MCF 10A (cell line): ENCODE results near the gene ISG20L2. TPM values are rescaled to one million over a fixed set of nuclear protein-coding genes. Genes with fewer than 3 reads are reported as not detected.

Experiments
- BruUV-seq: library from RNA; stranded (reverse); fragments of 400-500 nt; replicated peaks from 2 replicates; lab custom pipeline; 2021; lab: Mats Ljungman, UMichigan
- CTCF ChIA-PET: fragments of 300-600 bp; sonication (Branson Sonifier 250); formaldehyde crosslinking; extraction: SDS; loops from one replicate; lab custom pipeline; 2021; ENCODE audit warnings: antibody characterized with exemption, inconsistent platforms; lab: Yijun Ruan, JAX
- POLR2A ChIA-PET: fragments of 300-600, 350-650 bp; sonication (Branson Sonifier 250); formaldehyde crosslinking; extraction: SDS; loops from one replicate; lab custom pipeline; 2020; ENCODE audit warnings: antibody characterized with exemption, inconsistent platforms; lab: Yijun Ruan, JAX
- DNase-seq: peaks from one replicate; pipeline ENCODE4 v3.0.0-alpha.2; 2018; ENCODE audit not compliant: unreplicated experiment
- H3K27ac Mint-ChIP-seq: one replicate; pipeline ENCODE4 v1.8.0; 2022; ENCODE audit warnings: mild to moderate bottlenecking, low read depth, mixed read lengths; ENCODE audit not compliant: unreplicated experiment
- H3K27me3 Mint-ChIP-seq: one replicate; pipeline ENCODE4 v1.8.0; 2022; ENCODE audit warnings: mixed read lengths; ENCODE audit not compliant: insufficient read depth, unreplicated experiment
- H3K36me3 Mint-ChIP-seq: one replicate; pipeline ENCODE4 v1.8.0; 2022; ENCODE audit warnings: mild to moderate bottlenecking, moderate library complexity, mixed read lengths; ENCODE audit not compliant: insufficient read depth, unreplicated experiment
- H3K4me1 Mint-ChIP-seq: one replicate; pipeline ENCODE4 v1.8.0; 2022; ENCODE audit warnings: mixed read lengths; ENCODE audit not compliant: insufficient read depth, unreplicated experiment
- H3K4me3 Mint-ChIP-seq: one replicate; pipeline ENCODE4 v1.8.0; 2022; ENCODE audit warnings: mild to moderate bottlenecking, moderate library complexity, mixed read lengths; ENCODE audit not compliant: unreplicated experiment
- H3K9me3 Mint-ChIP-seq: one replicate; pipeline ENCODE4 v1.8.0; 2022; ENCODE audit warnings: mixed read lengths; ENCODE audit not compliant: unreplicated experiment
- CTCF ChIP-seq: fragments of 200-600 bp; IDR thresholded peaks from one replicate; pipeline ENCODE4 v1.8.0; 2022; ENCODE audit warnings: antibody characterized with exemption, mild to moderate bottlenecking; ENCODE audit not compliant: unreplicated experiment
- intact Hi-C: fragments of 100-400 bp; cut with micrococcal nuclease; formaldehyde crosslinking; loops from 2 replicates; pipeline ENCODE4 v1.14.1; 2022
- total RNA-seq: library from RNA; stranded (reverse); gene quantifications from 2 replicates; pipeline ENCODE4 v1.2.3, GENCODE V29; 2022

ISG20L2 gene
- total RNA-seq, 1 experiment from 2014 or later: 57.5 TPM

GRCh38 chr1:156768610-156769295 is 40.2 kb upstream of the ISG20L2 start:
- POLR2A ChIA-PET: interaction anchor here (0.6 to 9.1 kb wide), 16 partner anchors 8 to 1250 kb away, joined by 3 to 375 read pairs (median 4); partner anchors contain the start of genes HDGF, ISG20L2, METTL25B and MRPL24
- peaks cover 49% of the 10 kb centered on the region for H3K4me1 Mint-ChIP-seq
- no peak for TF ChIP-seq CTCF
- H3K27me3 Mint-ChIP-seq: no peaks in the 10 kb centered on the region
- CTCF ChIA-PET: interaction anchor here (0.6 to 9.4 kb wide), 13 partner anchors 8 to 1267 kb away, joined by 3 to 115 read pairs (median 5); partner anchors contain the start of genes ISG20L2, METTL25B and NTRK1
- BruUV-seq: no TSS peak
- DNase-seq: no peak
- intact Hi-C loops: no loop called here
- H3K27ac Mint-ChIP-seq: no peak overlapping the region
- H3K4me3 Mint-ChIP-seq: no peak overlapping the region
- H3K36me3 Mint-ChIP-seq: peaks cover 50% of the 10 kb centered on the region
- no peaks in the 10 kb centered on the region for H3K9me3 Mint-ChIP-seq

DNA sequence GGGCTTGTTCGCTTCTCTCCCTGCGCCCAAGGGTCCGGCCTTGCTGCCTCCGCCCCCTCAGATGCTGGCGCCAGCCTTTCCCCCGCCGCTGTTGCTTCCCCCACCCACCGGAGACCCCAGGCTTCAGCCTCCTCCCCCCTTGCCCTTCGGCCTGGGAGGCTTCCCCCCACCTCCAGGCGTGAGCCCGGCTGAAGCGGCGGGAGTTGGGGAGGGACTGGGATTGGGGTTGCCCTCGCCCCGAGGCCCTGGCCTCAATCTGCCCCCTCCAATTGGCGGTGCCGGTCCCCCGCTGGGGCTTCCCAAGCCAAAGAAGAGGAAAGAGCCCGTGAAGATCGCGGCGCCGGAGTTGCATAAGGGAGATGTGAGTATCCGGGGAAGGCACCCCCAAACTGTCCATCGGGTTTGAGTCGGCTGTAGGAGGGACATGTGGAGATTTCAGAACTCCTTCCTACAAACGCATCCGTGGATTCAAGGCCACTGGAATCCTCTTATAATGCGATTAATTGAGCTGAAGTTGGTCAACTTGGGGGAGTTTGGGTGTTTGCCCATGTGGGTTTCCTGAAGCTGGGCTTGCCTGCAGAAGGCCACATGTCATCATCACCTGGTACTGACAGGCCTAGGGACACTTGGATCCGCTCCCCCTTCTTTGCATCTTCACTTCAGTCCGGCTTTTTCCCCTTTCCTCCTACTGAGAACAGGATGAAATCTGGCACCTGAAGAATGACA is 39.5 kb upstream of the ISG20L2 start:
- H3K36me3 Mint-ChIP-seq: peaks cover 46% of the 10 kb centered on the region
- peak; percentile 39 for DNase-seq
- no peaks in the 10 kb centered on the region for H3K9me3 Mint-ChIP-seq
- intact Hi-C loops: loop anchor here (1.0 to 2.0 kb wide), 4 partner anchors 18 to 42 kb away; partner anchors contain the start of gene MRPL24
- H3K27ac Mint-ChIP-seq: no peak overlapping the region
- H3K4me1 Mint-ChIP-seq: peaks cover 43% of the 10 kb centered on the region
- CTCF ChIA-PET: interaction anchor here (0.6 to 9.4 kb wide), 13 partner anchors 9 to 1267 kb away, joined by 3 to 115 read pairs (median 7); partner anchors contain the start of genes HDGF, ISG20L2, METTL25B and NTRK1
- H3K27me3 Mint-ChIP-seq: no peaks in the 10 kb centered on the region
- no TSS peak for BruUV-seq
- H3K4me3 Mint-ChIP-seq: no peak overlapping the region
- POLR2A ChIA-PET: interaction anchor here (0.6 to 9.1 kb wide), 29 partner anchors 9 to 1251 kb away, joined by 3 to 375 read pairs (median 4); partner anchors contain the start of genes CCT3, HDGF, ISG20L2 and METTL25B
- TF ChIP-seq CTCF: no peak

- Mint-ChIP-seq H3K4me1 (peaks cover 36% of the 10 kb centered on the region), H3K4me3 (no peak within 1 kb of the TSS), H3K27ac (no peak within 1 kb of the TSS), H3K9me3 (no peaks in the 10 kb centered on the region), H3K36me3 (peaks cover 40% of the 10 kb centered on the region), H3K27me3 (no peaks in the 10 kb centered on the region)
- peak; percentile 100 for DNase-seq
- intact Hi-C loops: loop anchor here (1.0 to 2.0 kb wide), 4 partner anchors 17 to 41 kb away; partner anchors contain the start of gene MRPL24
- TF ChIP-seq CTCF: no peak
- BruUV-seq: TSS peak; percentile 52
- ChIA-PET POLR2A (interaction anchor here (0.6 to 9.1 kb wide), 27 partner anchors 10 to 485 kb away, joined by 3 to 375 read pairs (median 5); partner anchors contain the start of genes CCT3, HDGF, ISG20L2 and METTL25B), CTCF (interaction anchor here (0.7 to 9.4 kb wide), 9 partner anchors 15 to 122 kb away, joined by 3 to 115 read pairs (median 6); partner anchors contain the start of genes HDGF, ISG20L2, METTL25B and MRPL24)
Measured at GRCh38 chr1:156767101-156767878, 38.7 kb upstream of the ISG20L2 start, which contains the start of gene PRCC. Gene PRCC (plus strand): TSS chr1:156767535. CDS start chr1:156767772, 237 bp downstream.
